DND-41 (cell line): ENCODE results near the gene GTF2F2.

Source experiments
- ATAC-seq: fragments of 200-7000 bp; cut with Tn5 transposase; 3 replicates; pipeline ENCODE4 v1.9.1; 2021; ENCODE audit warnings: low read depth; ENCODE audit not compliant: insufficient read depth
- DNase-seq: peaks from one replicate; pipeline ENCODE4 v3.0.0-alpha.2; 2020
- H2AFZ ChIP-seq: 2 replicates; pipeline ENCODE4 v1.6.0; 2012; ENCODE audit warnings: low read depth, low read length
- H3K27ac ChIP-seq: 2 replicates; pipeline ENCODE4 v1.5.1; 2012; ENCODE audit warnings: low read length, inconsistent platforms
- H3K27me3 ChIP-seq: fragments of 200-600 bp; sonication (generic); 2 replicates; pipeline ENCODE4 v1.6.0; 2012; ENCODE audit warnings: low read length, mild to moderate bottlenecking, inconsistent platforms; ENCODE audit not compliant: insufficient read depth, poor library complexity
- H3K36me3 ChIP-seq: 2 replicates; pipeline ENCODE4 v1.5.1; 2012; ENCODE audit warnings: low read length, inconsistent platforms; ENCODE audit not compliant: insufficient read depth
- H3K4me1 ChIP-seq: 2 replicates; pipeline ENCODE4 v1.5.1; 2012; ENCODE audit warnings: mild to moderate bottlenecking, low read length; ENCODE audit not compliant: insufficient read depth
- H3K4me2 ChIP-seq: 2 replicates; pipeline ENCODE4 v1.6.0; 2012; ENCODE audit warnings: mild to moderate bottlenecking, moderate library complexity, low read length, inconsistent platforms; ENCODE audit not compliant: insufficient read depth
- H3K4me3 ChIP-seq, 2 experiments: fragments of 200-600 bp in 1 of 2; shearing (Covaris generic) in 1 of 2; 2 replicates each; pipeline ENCODE4 v1.5.1; 2012 to 2016; ENCODE audit warnings: inconsistent platforms in 2 of 2, low read length in 2 of 2, mild to moderate bottlenecking in 2 of 2, low read depth in 1 of 2, moderate library complexity in 1 of 2
- H3K79me2 ChIP-seq: 2 replicates; pipeline ENCODE4 v1.6.0; 2012; ENCODE audit warnings: low read length, inconsistent platforms; ENCODE audit not compliant: insufficient read depth
- H3K9ac ChIP-seq: 2 replicates; pipeline ENCODE4 v1.6.0; 2012; ENCODE audit warnings: low read depth, mild to moderate bottlenecking, inconsistent platforms, low read length, moderate library complexity
- H3K9me3 ChIP-seq: 2 replicates; pipeline ENCODE4 v1.5.1; 2012; ENCODE audit warnings: low read length, moderate library complexity, mild to moderate bottlenecking, inconsistent platforms; ENCODE audit not compliant: insufficient read depth, severe bottlenecking
- H4K20me1 ChIP-seq: 2 replicates; pipeline ENCODE4 v1.6.0; 2012; ENCODE audit warnings: low read length; ENCODE audit not compliant: insufficient read depth
- CTCF ChIP-seq: IDR thresholded peaks from 2 replicates; pipeline ENCODE4 v1.5.1; 2012; ENCODE audit warnings: borderline replicate concordance, low read length, moderate library complexity, mild to moderate bottlenecking; ENCODE audit not compliant: poor library complexity, severe bottlenecking; ENCODE audit errors: extremely low read depth
- EZH2 ChIP-seq: IDR thresholded peaks from 3 replicates; pipeline ENCODE4 v1.6.1; 2012; ENCODE audit warnings: borderline replicate concordance, low read depth, mild to moderate bottlenecking, moderate library complexity, low read length, inconsistent platforms; ENCODE audit not compliant: severe bottlenecking

Gene GTF2F2

DNA sequence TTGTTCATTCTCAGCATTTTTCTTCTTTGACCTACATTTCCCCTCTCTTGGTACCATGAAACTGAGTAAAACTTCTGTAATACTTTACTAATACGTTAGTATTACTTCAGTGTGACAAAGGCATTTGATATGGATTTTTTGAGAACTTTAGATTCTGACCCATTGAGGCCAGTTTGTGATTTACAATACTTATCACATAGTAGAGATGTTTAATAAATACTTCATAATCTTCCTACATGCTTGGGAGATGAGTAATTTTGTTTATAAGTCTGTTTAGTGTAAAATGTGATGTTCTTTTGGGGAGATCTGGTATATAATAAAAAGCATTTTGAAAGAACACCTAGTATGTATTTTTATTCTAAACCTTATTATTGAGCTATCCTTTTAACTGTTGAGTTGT, 29.7 kb downstream of the GTF2F2 start:
- no peak for TF ChIP-seq CTCF
- TF ChIP-seq EZH2 = no peak
- no peak overlapping the region for H3K4me3 ChIP-seq
- peaks cover 12% of the 10 kb centered on the region; the same call in 1 of the 2 replicates for H3K36me3 ChIP-seq
- H3K4me2 ChIP-seq = no peak overlapping the region
- no peaks in the 10 kb centered on the region for H3K27me3 ChIP-seq
- no peak overlapping the region for H3K9ac ChIP-seq
- no peak overlapping the region for H2AFZ ChIP-seq
- H3K79me2 ChIP-seq = peaks cover 24% of the 10 kb centered on the region; the same call in 1 of the 2 replicates
- no peak overlapping the region for H3K27ac ChIP-seq
- no peak for ATAC-seq
- peaks cover 15% of the 10 kb centered on the region; the same call in 1 of the 2 replicates for H4K20me1 ChIP-seq
- no peak for DNase-seq
- H3K9me3 ChIP-seq = no peaks in the 10 kb centered on the region
- no peaks in the 10 kb centered on the region for H3K4me1 ChIP-seq

GRCh38 chr13:45156565-45157361, 36.5 kb downstream of the GTF2F2 start:
- Histone ChIP-seq H3K36me3 (peaks cover 32% of the 10 kb centered on the region), H4K20me1 (no peaks in the 10 kb centered on the region), H3K4me3 (no peak overlapping the region), H3K79me2 (no peaks in the 10 kb centered on the region), H3K9ac (no peak overlapping the region), H3K27me3 (no peaks in the 10 kb centered on the region), H3K9me3 (no peaks in the 10 kb centered on the region), H3K27ac (no peak overlapping the region), H3K4me2 (no peak overlapping the region), H3K4me1 (no peaks in the 10 kb centered on the region), H2AFZ (no peak overlapping the region)
- TF ChIP-seq CTCF (no peak), EZH2 (no peak)
- ATAC-seq (no peak), DNase-seq (no peak)

DNA sequence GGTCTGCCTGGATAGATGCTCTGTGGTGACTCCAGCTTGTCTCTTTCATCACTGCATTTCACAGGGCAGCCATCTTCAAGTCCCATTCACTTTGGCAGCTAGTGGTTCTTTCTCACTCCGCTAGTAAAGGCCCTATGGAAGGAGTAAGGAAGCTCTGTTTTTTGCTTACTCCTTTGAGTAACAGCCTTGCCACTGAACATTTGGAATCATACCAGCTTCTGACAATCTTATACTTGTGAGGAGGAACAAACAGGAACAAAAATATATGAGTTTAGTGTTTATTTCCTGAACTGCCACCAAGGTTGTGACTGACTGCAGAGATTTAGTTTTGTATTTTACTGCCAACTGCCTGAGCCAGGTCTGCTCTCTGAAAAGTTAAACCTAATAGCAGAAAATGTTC, 41.9 kb downstream of the GTF2F2 start:
- Histone ChIP-seq H3K9ac (no peak overlapping the region), H3K4me3 (no peak overlapping the region), H3K4me1 (no peaks in the 10 kb centered on the region), H3K9me3 (no peaks in the 10 kb centered on the region), H3K27me3 (no peaks in the 10 kb centered on the region), H4K20me1 (no peaks in the 10 kb centered on the region), H3K4me2 (no peak overlapping the region), H3K79me2 (no peaks in the 10 kb centered on the region; the same call in 1 of the 2 replicates), H2AFZ (no peak overlapping the region), H3K27ac (no peak overlapping the region), H3K36me3 (peaks cover 21% of the 10 kb centered on the region)
- no peak for TF ChIP-seq EZH2
- DNase-seq (no peak), ATAC-seq (no peak)

- no peaks in the 10 kb centered on the region for H3K9me3 ChIP-seq
- peaks cover 15% of the 10 kb centered on the region for H3K36me3 ChIP-seq
- H2AFZ ChIP-seq = no peak overlapping the region
- no peak overlapping the region for H3K9ac ChIP-seq
- no peak for DNase-seq
- no peak overlapping the region for H3K4me2 ChIP-seq
- no peaks in the 10 kb centered on the region for H4K20me1 ChIP-seq
- H3K4me3 ChIP-seq = no peak overlapping the region
- H3K79me2 ChIP-seq = no peaks in the 10 kb centered on the region; the same call in 1 of the 2 replicates
- H3K27ac ChIP-seq = no peak overlapping the region
- no peaks in the 10 kb centered on the region for H3K4me1 ChIP-seq
- H3K27me3 ChIP-seq = no peaks in the 10 kb centered on the region
- no peak for TF ChIP-seq CTCF
- no peak for TF ChIP-seq EZH2
- ATAC-seq = no peak
These were observed 42.5 kb downstream of the GTF2F2 start for GRCh38 chr13:45162821-45163220.
